Measurements from ENCODE around the gene LINGO4.
A peak's percentile ranks its signal among the peaks of the same experiment; 100 is the strongest.
"Not testable (repeated sequence)": the region's sequence is repeated elsewhere in the genome, so short reads cannot be mapped to it uniquely, and the experiment has no call there.

Gene LINGO4

GRCh38 chr1:151780736-151781135 is 24.5 kb downstream of the LINGO4 start:
- DNase-seq = not testable (repeated sequence)

DNA sequence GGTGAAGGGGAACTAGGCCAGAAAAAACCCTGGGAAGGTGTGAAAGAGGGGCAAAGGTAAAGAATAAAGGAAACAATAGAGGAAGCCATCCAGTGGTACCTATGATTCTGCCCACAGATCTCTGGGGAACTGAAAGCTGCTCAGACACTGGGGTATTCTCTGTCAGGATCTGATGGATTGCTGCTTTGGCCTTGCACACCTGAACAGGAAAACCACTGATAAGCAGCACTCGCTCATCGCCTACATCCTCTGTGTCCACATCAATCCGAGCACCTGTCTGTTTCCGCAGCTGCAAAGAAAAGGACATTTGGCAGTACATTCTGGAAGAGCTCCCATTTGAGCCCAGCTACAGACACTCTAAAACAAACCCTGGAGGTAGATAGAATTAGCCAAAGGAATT is 25.4 kb downstream of the LINGO4 start:
- DNase-seq = no peak

DNA sequence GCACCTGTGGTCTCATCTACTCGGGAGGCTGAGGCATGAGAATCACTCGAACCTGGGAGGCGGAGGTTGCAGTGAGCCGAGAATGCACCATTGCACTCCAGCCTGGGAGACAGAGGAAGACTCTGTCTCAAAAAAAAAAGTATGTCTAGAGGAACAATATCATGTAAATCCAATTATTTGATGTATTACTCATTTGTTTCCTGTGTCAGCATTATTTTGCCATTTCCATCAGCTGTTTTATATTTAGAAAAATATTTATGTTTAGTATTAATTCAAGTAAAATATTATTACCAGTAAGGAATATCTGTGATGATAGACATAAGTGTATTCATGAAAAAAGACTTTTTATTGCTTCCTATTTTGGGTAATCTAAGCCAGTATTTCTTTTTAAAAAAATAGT is 27.9 kb downstream of the LINGO4 start:
- DNase-seq = no peak

- no peak for DNase-seq
These were observed 28.6 kb downstream of the LINGO4 start for GRCh38 chr1:151776665-151777062.

DNA sequence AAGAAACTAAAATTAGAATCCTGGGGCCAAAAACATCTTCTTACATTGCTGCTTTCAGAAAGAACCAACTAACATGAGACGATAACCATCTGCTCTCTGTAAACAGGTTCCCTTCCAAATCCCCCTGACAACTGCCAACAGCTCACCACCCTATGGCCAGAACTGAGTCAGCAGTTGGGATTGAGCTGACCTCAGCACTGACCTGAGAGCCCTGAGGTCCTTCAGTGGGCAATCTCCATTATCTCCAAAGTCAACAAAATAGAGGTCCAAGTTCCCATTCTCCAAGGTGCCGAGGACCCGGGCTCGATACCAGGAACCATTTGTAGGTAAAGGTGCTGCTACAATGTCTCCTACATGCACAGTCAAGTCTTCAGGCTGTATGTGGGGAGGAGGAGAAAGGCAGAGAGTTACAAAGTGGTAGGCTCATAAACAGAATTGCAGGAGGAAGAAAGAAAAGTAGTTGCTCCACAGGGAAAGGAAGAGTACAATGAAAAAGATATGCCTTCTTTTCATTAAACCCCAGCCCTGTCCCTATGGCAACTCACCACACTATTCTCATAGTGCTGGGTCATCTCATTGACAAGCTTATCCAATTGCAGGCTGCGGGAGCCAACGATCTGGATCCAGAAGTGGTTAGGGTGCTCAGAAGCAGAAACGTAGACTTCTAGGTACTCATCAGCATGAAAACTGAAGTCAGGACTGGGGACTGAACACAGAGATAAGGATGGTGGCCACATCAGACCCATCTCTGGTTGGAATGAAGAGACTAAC is 29.1 kb downstream of the LINGO4 start:
- DNase-seq = no peak

DNA sequence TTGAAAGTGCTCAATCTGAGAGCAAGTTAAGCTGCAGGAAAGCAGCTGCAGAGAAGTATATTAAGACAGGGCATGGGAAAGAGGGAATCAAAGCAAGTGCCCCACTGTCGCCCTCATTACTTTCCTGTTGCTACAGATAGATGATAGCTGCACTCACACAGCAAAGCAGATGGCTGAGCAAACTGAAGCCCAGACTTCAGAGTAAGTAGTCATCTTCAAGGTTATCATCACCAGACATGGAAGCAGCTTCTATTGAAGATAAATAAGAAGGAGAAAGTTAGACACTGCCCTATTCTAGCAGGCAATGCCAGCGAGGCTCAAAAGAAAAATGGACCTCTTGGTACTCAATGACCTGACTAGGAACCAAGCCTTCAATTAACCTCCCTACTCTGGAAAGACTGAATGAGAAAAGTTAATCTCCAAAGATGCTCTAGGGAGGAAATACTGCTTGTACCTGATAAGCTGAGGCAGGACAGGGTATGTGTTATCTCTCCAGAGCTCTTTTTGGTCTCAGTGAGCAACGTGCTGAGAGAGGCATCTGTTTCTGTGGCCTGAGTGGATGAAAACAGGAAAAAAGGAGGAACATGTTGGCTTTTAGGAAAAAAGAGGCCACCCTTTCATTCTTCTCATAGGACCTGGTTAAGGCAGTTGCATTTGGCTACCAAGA is 30.8 kb downstream of the LINGO4 start:
- DNase-seq = no peak

DNA sequence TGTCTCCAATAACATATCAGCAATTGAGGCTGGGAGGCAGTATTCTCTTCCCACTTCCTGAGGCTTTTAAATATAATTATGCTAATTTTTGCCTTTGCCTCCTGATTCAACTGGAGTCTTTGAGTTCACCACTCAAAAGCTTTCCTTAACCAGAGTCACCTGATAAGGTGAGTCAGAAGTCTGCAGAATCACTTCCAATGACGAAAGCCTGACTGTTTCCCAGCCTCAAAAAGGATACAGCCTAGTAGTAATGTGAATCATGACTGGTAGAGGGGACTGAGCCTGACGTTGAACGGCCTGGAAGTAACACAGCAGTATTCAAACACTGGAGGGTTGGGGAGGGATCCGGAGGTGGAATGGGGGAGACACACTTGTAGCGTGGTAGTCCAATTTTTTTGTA is 31.5 kb downstream of the LINGO4 start:
- DNase-seq = no peak

- not testable (repeated sequence) for DNase-seq
These were observed 35.9 kb downstream of the LINGO4 start for GRCh38 chr1:151769270-151769669.

GRCh38 chr1:151768351-151769066 is 36.7 kb downstream of the LINGO4 start:
- DNase-seq = not testable (repeated sequence)

DNA sequence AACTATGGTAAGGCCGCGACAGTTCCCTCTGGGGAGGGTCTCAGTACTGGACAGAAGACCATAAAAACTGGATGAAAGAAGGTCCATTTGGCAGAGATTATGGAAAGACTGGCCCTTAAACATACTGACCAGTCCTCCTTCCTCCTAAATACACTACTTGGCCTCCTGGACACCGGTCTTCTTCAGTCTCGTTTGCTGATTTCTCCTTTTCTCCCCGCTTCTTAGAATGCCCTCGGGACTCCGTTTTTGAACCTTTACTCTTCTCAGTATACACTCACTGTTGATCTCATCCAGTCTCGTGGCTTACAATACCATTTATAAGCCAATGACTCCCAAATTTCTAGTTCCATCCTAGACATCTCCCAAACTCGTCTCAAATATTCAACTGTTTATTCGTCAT is 41.2 kb downstream of the LINGO4 start:
- no peak for DNase-seq

DNA sequence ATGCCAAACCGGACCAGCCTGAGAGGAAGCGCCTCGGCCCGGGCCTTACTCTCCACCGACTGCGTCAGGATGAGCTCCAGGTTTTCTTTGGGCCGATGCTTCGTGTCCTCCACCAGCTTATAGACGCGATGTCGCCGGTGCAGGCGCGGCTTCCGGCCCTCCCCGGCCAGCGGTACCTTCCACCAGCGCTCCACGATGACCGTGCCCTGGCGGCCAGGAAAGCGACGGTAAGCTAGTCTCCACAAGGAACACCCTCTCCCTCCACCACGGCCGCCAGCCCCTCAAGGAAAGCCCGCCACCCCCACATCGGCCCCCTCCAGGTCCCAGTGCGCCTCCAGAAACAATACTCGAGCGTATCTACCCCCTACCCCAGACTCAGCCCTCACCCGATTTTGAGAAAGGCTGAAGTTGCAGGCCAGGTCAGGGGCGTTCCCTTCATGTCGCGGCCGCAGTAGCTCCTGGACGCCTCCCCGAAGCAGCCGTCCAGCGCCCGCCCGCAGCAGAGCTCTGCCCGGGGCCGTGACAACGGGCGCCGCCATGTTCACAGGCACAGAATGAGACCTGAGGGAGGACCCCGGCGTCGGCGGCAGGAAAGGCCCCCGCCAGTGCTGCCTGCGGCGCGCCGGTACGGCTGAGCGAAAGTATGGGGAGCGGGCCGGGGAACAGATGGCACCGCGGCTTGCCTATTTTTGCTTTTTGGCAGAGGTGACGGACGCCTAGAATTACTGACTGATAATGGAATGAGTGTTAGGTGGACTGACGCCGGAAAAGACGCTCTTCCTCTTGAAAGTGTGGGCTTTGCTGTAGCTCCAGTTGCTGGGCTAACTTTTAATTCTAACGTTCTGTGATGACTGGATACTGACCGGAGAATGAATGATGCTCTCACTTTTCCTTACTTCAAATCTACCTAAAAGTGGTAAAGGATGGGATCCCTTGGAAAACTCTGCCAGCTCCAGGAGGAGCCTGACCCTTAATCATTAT is 42.0 kb downstream of the LINGO4 start, which contains the start of gene MRPL9:
Gene MRPL9, minus strand, starts transcription at position 556 of the 981 bp plus-strand sequence. Its CDS starts 17 bp downstream, at position 539.
- peak; percentile 80 for DNase-seq

GRCh38 chr1:151760597-151761385 is 44.4 kb downstream of the LINGO4 start:
- DNase-seq = no peak

GRCh38 chr1:151759241-151759640 is 46.0 kb downstream of the LINGO4 start:
- no peak for DNase-seq

- DNase-seq = no peak
These were observed 48.9 kb downstream of the LINGO4 start for GRCh38 chr1:151756291-151756690.
